OCI-LY7 (cell line): ENCODE results near the gene MALRD1. TPM values are rescaled to one million over a fixed set of nuclear protein-coding genes. Genes with fewer than 3 reads are reported as not detected.

Experiments used
- BruUV-seq: library from RNA; stranded (reverse); fragments of 400-500 nt; replicated peaks from 2 replicates; lab custom pipeline; 2021; lab: Mats Ljungman, UMichigan
- CTCF ChIA-PET: fragments of 300-600 bp; sonication (Branson Sonifier 250); formaldehyde crosslinking; loops from one replicate; lab custom pipeline; 2022; ENCODE audit warnings: antibody characterized with exemption; ENCODE audit not compliant: unreplicated experiment; lab: Charles Lee
- POLR2A ChIA-PET: fragments of 300-600 bp; sonication (Branson Sonifier 250); formaldehyde crosslinking; loops from one replicate; lab custom pipeline; 2022; ENCODE audit warnings: antibody characterized with exemption; lab: Charles Lee
- DNase-seq: peaks from one replicate; pipeline ENCODE4 v3.0.0-alpha.2; 2015; ENCODE audit warnings: low spot score
- H2AFZ ChIP-seq: fragments of 200-600 bp; sonication (generic), shearing (Covaris generic); 2 replicates; pipeline ENCODE4 v1.6.1; 2014; ENCODE audit warnings: mild to moderate bottlenecking, antibody characterized with exemption, low read length, moderate library complexity
- H3K27ac ChIP-seq: fragments of 200-600 bp; sonication (generic); 2 replicates; pipeline ENCODE4 v1.5.1; 2014; ENCODE audit warnings: mixed run types, low read depth, mild to moderate bottlenecking, moderate library complexity, low read length, inconsistent platforms; ENCODE audit not compliant: poor library complexity, severe bottlenecking
- H3K36me3 ChIP-seq: fragments of 200-600 bp; sonication (generic); 2 replicates; pipeline ENCODE4 v1.6.1; 2014; ENCODE audit warnings: mild to moderate bottlenecking, antibody characterized with exemption, low read length, moderate library complexity, mixed read lengths; ENCODE audit not compliant: insufficient read depth
- H3K4me1 ChIP-seq: fragments of 200-600 bp; sonication (generic); 2 replicates; pipeline ENCODE4 v1.5.1; 2014; ENCODE audit warnings: mild to moderate bottlenecking, low read length; ENCODE audit not compliant: insufficient read depth, poor library complexity, severe bottlenecking
- H3K4me2 ChIP-seq: fragments of 200-600 bp; sonication (generic); 2 replicates; pipeline ENCODE4 v1.6.1; 2014; ENCODE audit warnings: mild to moderate bottlenecking, low read length
- H3K4me3 ChIP-seq: fragments of 200-600 bp; sonication (generic); 2 replicates; pipeline ENCODE4 v1.5.1; 2014; ENCODE audit warnings: mild to moderate bottlenecking, low read depth, low read length; ENCODE audit not compliant: poor library complexity, severe bottlenecking
- H3K79me2 ChIP-seq: fragments of 200-600 bp; sonication (generic); 2 replicates; pipeline ENCODE4 v1.6.1; 2016; ENCODE audit warnings: low read depth, mild to moderate bottlenecking, low read length, moderate library complexity, mixed read lengths; ENCODE audit not compliant: insufficient read depth
- H3K9me2 ChIP-seq: fragments of 200-600 bp; sonication (generic); 2 replicates; pipeline ENCODE4 v1.6.1; 2016; ENCODE audit warnings: mild to moderate bottlenecking, low read length, mixed read lengths; ENCODE audit not compliant: insufficient read depth
- H3K9me3 ChIP-seq: fragments of 200-600 bp; sonication (generic); 2 replicates; pipeline ENCODE4 v1.6.1; 2014; ENCODE audit warnings: mild to moderate bottlenecking, mixed run types, low read length, mixed read lengths
- H4K20me1 ChIP-seq: fragments of 200-600 bp; sonication (generic); 2 replicates; pipeline ENCODE4 v1.6.1; 2014; ENCODE audit warnings: mild to moderate bottlenecking, antibody characterized with exemption, low read length, moderate library complexity, mixed read lengths; ENCODE audit not compliant: insufficient read depth
- CTCF ChIP-seq: fragments of 200-600 bp; sonication (generic); conservative IDR thresholded peaks from 2 replicates; pipeline ENCODE4 v1.5.1; 2014; ENCODE audit warnings: mild to moderate bottlenecking, antibody characterized with exemption, low read length, moderate library complexity, mixed read lengths
- EZH2phosphoT487 ChIP-seq: fragments of 200-600 bp; sonication (generic); IDR thresholded peaks from 2 replicates; pipeline ENCODE4 v1.6.1; 2018; ENCODE audit warnings: low read depth, borderline replicate concordance, mild to moderate bottlenecking, mixed run types, antibody characterized with exemption, low read length, moderate library complexity, mixed read lengths
- intact Hi-C: fragments of 100-400 bp; cut with micrococcal nuclease; formaldehyde crosslinking; loops from one replicate; pipeline ENCODE4 v1.10.0; 2022; ENCODE audit not compliant: unreplicated experiment
- total RNA-seq, 2 experiments: library from RNA; depleted of rRNA in 1 of 2; stranded (reverse); fragments of >200 nt in 1 of 2; shearing (Covaris generic) in 1 of 2; gene quantifications; 2 replicates each; pipeline ENCODE4 v1.2.3, GENCODE V29; 2014 to 2022

Gene MALRD1
- total RNA-seq, 2 experiments from 2014 or later = not detected

GRCh38 chr10:19572056-19572455 lies 523.5 kb downstream of the MALRD1 start:
- ChIA-PET CTCF (no interaction called here), POLR2A (no interaction called here)
- BruUV-seq = no TSS peak
- no peaks in the 10 kb centered on the region for H3K36me3 ChIP-seq
- no peak overlapping the region for H3K27ac ChIP-seq
- no peak overlapping the region for H3K4me3 ChIP-seq
- no peak overlapping the region for H3K4me2 ChIP-seq
- intact Hi-C loops = no loop called here
- no peak overlapping the region for H2AFZ ChIP-seq
- no peaks in the 10 kb centered on the region for H3K4me1 ChIP-seq
- H3K9me3 ChIP-seq = no peaks in the 10 kb centered on the region
- H4K20me1 ChIP-seq = no peaks in the 10 kb centered on the region
- H3K9me2 ChIP-seq = no peaks in the 10 kb centered on the region
- TF ChIP-seq EZH2phosphoT487 = no peak
- no peak for TF ChIP-seq CTCF
- no peaks in the 10 kb centered on the region for H3K79me2 ChIP-seq
- DNase-seq = no peak

- Histone ChIP-seq H4K20me1 (no peaks in the 10 kb centered on the region), H3K4me3 (no peak overlapping the region), H2AFZ (no peak overlapping the region), H3K4me2 (no peak overlapping the region), H3K27ac (no peak overlapping the region), H3K4me1 (no peaks in the 10 kb centered on the region), H3K36me3 (no peaks in the 10 kb centered on the region), H3K9me3 (no peaks in the 10 kb centered on the region), H3K79me2 (no peaks in the 10 kb centered on the region), H3K9me2 (no peaks in the 10 kb centered on the region)
- BruUV-seq = no TSS peak
- intact Hi-C loops = no loop called here
- no peak for DNase-seq
- CTCF ChIA-PET = no interaction called here
- TF ChIP-seq EZH2phosphoT487 = no peak
- no peak for TF ChIP-seq CTCF
- POLR2A ChIA-PET = interaction anchor here (0.7 kb wide), 1 partner anchor 263 kb away, joined by 3 read pairs; no protein-coding TSS in a partner anchor
Observed at GRCh38 chr10:19576576-19576975, 528.0 kb downstream of the MALRD1 start.

GRCh38 chr10:19577381-19577780 lies 528.8 kb downstream of the MALRD1 start:
- intact Hi-C loops = no loop called here
- Histone ChIP-seq H3K9me2 (no peaks in the 10 kb centered on the region), H3K27ac (no peak overlapping the region), H3K9me3 (no peaks in the 10 kb centered on the region), H4K20me1 (no peaks in the 10 kb centered on the region), H3K36me3 (no peaks in the 10 kb centered on the region), H3K4me2 (no peak overlapping the region), H3K4me1 (no peaks in the 10 kb centered on the region), H2AFZ (no peak overlapping the region), H3K4me3 (no peak overlapping the region), H3K79me2 (no peaks in the 10 kb centered on the region)
- no peak for DNase-seq
- no peak for TF ChIP-seq CTCF
- TF ChIP-seq EZH2phosphoT487 = no peak
- BruUV-seq = no TSS peak
- POLR2A ChIA-PET = interaction anchor here (0.9 kb wide), 1 partner anchor 204 kb away, joined by 3 read pairs; no protein-coding TSS in a partner anchor
- CTCF ChIA-PET = no interaction called here
